GM12878 (cell line): ENCODE data around the gene CISTR. TPM values are rescaled to one million over a fixed set of nuclear protein-coding genes. Genes with fewer than 3 reads are reported as not detected.

Experiments used
- ATAC-seq: fragments of 200-7000 bp; cut with Tn5 transposase; 3 replicates; pipeline ENCODE4 v1.9.1; 2020; ENCODE audit warnings: mild to moderate bottlenecking, moderate library complexity
- BruUV-seq: library from RNA; stranded (reverse); fragments of 400-500 nt; replicated peaks from 2 replicates; lab custom pipeline; 2021; lab: Mats Ljungman, UMichigan
- CTCF ChIA-PET: fragments of 300-600 bp; sonication (Branson Sonifier 250); formaldehyde crosslinking; extraction: SDS; loops from one replicate; lab custom pipeline; 2021; ENCODE audit warnings: inconsistent platforms; lab: Yijun Ruan, JAX
- POLR2A ChIA-PET: fragments of 350-600 bp; formaldehyde crosslinking; extraction: SDS; loops from one replicate; lab custom pipeline; 2021; ENCODE audit warnings: inconsistent platforms; lab: Charles Lee
- RAD21 ChIA-PET: fragments of 300-600 bp; sonication (Branson Sonifier 250); formaldehyde crosslinking; loops from one replicate; lab custom pipeline; 2023; ENCODE audit warnings: antibody characterized with exemption; ENCODE audit not compliant: unreplicated experiment; lab: Charles Lee
- SMC1A ChIA-PET: fragments of 300-600 bp; sonication (Branson Sonifier 250); formaldehyde crosslinking; loops from one replicate; lab custom pipeline; 2023; ENCODE audit not compliant: unreplicated experiment, uncharacterized antibody; lab: Charles Lee
- DNase-seq: peaks from one replicate; pipeline ENCODE4 v3.0.0-alpha.2; 2011; ENCODE audit warnings: low read depth, low spot score
- FAIRE-seq: peaks from 3 replicates; lab custom pipeline; 2011; peaks lifted over from hg19 to GRCh38; lab: Jason Lieb, UNC
- H2AFZ ChIP-seq: 2 replicates; pipeline ENCODE4 v1.6.0; 2011; ENCODE audit warnings: low read depth, low read length, control low read depth; ENCODE audit not compliant: control insufficient read depth
- H3K27ac ChIP-seq: 2 replicates; pipeline ENCODE4 v1.5.1; 2011; ENCODE audit warnings: control low read depth; ENCODE audit not compliant: control insufficient read depth, insufficient read depth
- H3K27me3 ChIP-seq, 2 experiments: replicated peaks in 1 of 2; 2 replicates each; pipeline versions ENCODE4 v1.6.0 to v1.6.1; 2011; ENCODE audit warnings: low read length in 1 of 2; ENCODE audit not compliant: control insufficient read depth in 2 of 2, insufficient read depth in 2 of 2
- H3K36me3 ChIP-seq, 2 experiments: 2 replicates each; pipeline ENCODE4 v1.5.1; 2011; ENCODE audit warnings: low read length in 1 of 2; ENCODE audit not compliant: control insufficient read depth in 2 of 2, insufficient read depth in 2 of 2
- H3K4me1 ChIP-seq: 2 replicates; pipeline ENCODE4 v1.6.1; 2011; ENCODE audit warnings: mild to moderate bottlenecking, low read length, moderate library complexity, mixed read lengths; ENCODE audit not compliant: control insufficient read depth, insufficient read depth
- H3K4me2 ChIP-seq: 2 replicates; pipeline ENCODE4 v1.6.0; 2011; ENCODE audit warnings: control low read depth; ENCODE audit not compliant: control insufficient read depth, insufficient read depth
- H3K4me3 ChIP-seq: fragments of 200-600 bp; sonication (generic); 2 replicates; pipeline ENCODE4 v1.5.1; 2016
- H3K79me2 ChIP-seq: 2 replicates; pipeline ENCODE4 v1.6.0; 2011; ENCODE audit warnings: low read length; ENCODE audit not compliant: control insufficient read depth, insufficient read depth
- H3K9ac ChIP-seq: 2 replicates; pipeline ENCODE4 v1.8.0; 2011; ENCODE audit warnings: low read length, control low read depth, mixed read lengths; ENCODE audit not compliant: control insufficient read depth, insufficient read depth
- H3K9me3 ChIP-seq: replicated peaks from 3 replicates; pipeline ENCODE4 v1.5.1; 2011; ENCODE audit warnings: mild to moderate bottlenecking, low read length; ENCODE audit not compliant: control insufficient read depth, insufficient read depth
- H4K20me1 ChIP-seq: 2 replicates; pipeline ENCODE4 v1.6.0; 2011; ENCODE audit not compliant: control insufficient read depth, insufficient read depth
- BRCA1 ChIP-seq: IDR thresholded peaks from 2 replicates; pipeline ENCODE4 v1.6.1; 2011; ENCODE audit warnings: low read depth, low read length, improper control_type of control experiment
- CHD2 ChIP-seq: IDR thresholded peaks from 2 replicates; pipeline ENCODE4 v1.6.1; 2011; ENCODE audit warnings: low read depth, low read length, improper control_type of control experiment, borderline replicate concordance
- HDAC2 ChIP-seq: fragments of 200-600 bp; sonication (generic); IDR thresholded peaks from 2 replicates; pipeline ENCODE4 v1.6.1; 2017
- JUNB ChIP-seq: IDR thresholded peaks from 2 replicates; pipeline ENCODE4 v1.6.1; 2016; ENCODE audit warnings: antibody characterized with exemption, mild to moderate bottlenecking
- NFXL1 ChIP-seq: fragments of 450-650 bp; IDR thresholded peaks from 2 replicates; pipeline ENCODE4 v1.6.1; 2017; ENCODE audit warnings: antibody characterized with exemption, mild to moderate bottlenecking, borderline replicate concordance
- RBBP5 ChIP-seq: fragments of 200-600 bp; sonication (generic); conservative IDR thresholded peaks from 2 replicates; pipeline ENCODE4 v1.6.1; 2016
- SREBF2 ChIP-seq: IDR thresholded peaks from 2 replicates; pipeline ENCODE4 v1.6.1; 2012; ENCODE audit warnings: mild to moderate bottlenecking, low read length
- YBX1 ChIP-seq: fragments of 450-650 bp; IDR thresholded peaks from 2 replicates; pipeline ENCODE4 v1.6.1; 2016; ENCODE audit warnings: antibody characterized with exemption
- ZBTB4 ChIP-seq: fragments of 450-650 bp; formaldehyde crosslinking; IDR thresholded peaks from 2 replicates; pipeline ENCODE4 v1.4.0; 2022; ENCODE audit warnings: mild to moderate bottlenecking, moderate library complexity
- WGBS: methylation state at CpG from one replicate; pipeline ENCODE4 v1.1.6; 2016; ENCODE audit warnings: low lambda C conversion rate; ENCODE audit not compliant: insufficient replicate concordance, insufficient coverage; ENCODE audit errors: missing lambda C conversion rate; 5-methylcytosine and 5-hydroxymethylcytosine counted together
- in situ Hi-C: fragments of 300-500 bp; cut with MboI; formaldehyde crosslinking; loops from 9 replicates; pipeline ENCODE4 v1.14.3; 2018; ENCODE audit warnings: mixed read lengths
- intact Hi-C: fragments of 100-400 bp; cut with micrococcal nuclease; formaldehyde crosslinking; loops from one replicate; pipeline ENCODE4 v1.14.2; 2022; ENCODE audit not compliant: unreplicated experiment
- polyA plus RNA-seq, 11 experiments: library from polyadenylated mRNA; depleted of rRNA in 4 of 11; unstranded in 6 of 11; stranded (reverse) in 5 of 11; fragments of >200 nt; fragmentation: Nextera tagmentation in 4 of 11; fragmentation: Illumina TruSeq in 1 of 11; extraction: Ambion mirVana in 4 of 11; extraction: Trizol in 1 of 11; gene quantifications; 1 replicate in 1 of 11; 2 replicates in 10 of 11; pipeline versions ENCODE4 v1.2.1 to v1.2.3, GENCODE V29; 2011 to 2016; ENCODE audit warnings: inconsistent platforms in 2 of 11, missing spikeins in 2 of 11, low read depth in 1 of 11
- total RNA-seq, 4 experiments: library from RNA; depleted of rRNA in 3 of 4; stranded (reverse); fragments of >200 nt in 3 of 4; fragmentation: Illumina TruSeq in 1 of 4; extraction: Trizol in 1 of 4; gene quantifications; 2 replicates each; pipeline versions ENCODE4 v1.2.1 to v1.2.3, GENCODE V29; 2013 to 2021

CISTR gene
- total and polyA plus RNA-seq, 10 of the 15 experiments (the other 5 are each of a cell fraction or from before 2014, with no cell fraction given): 0.26 TPM; not detected in 9

- in situ Hi-C loops (loop anchor here (5.0 kb wide), 2 partner anchors 42 to 202 kb away; no protein-coding TSS in a partner anchor), intact Hi-C loops (no loop called here)
- H3K36me3 ChIP-seq: no peaks in the 10 kb centered on the region
- ChIA-PET RAD21 (interaction anchor here (0.9 to 6.1 kb wide), 16 partner anchors 9 to 205 kb away, joined by 3 to 129 read pairs (median 14); partner anchors contain the start of gene CALCOCO1), POLR2A (interaction anchor here (0.5 to 1.2 kb wide), 4 partner anchors 12 to 201 kb away, joined by 3 to 4 read pairs (median 4); no protein-coding TSS in a partner anchor), SMC1A (interaction anchor here (0.6 to 9.8 kb wide), 22 partner anchors 9 to 235 kb away, joined by 3 to 156 read pairs (median 6); partner anchors contain the start of gene CALCOCO1), CTCF (interaction anchor here (0.6 to 10.2 kb wide), 34 partner anchors 13 to 463 kb away, joined by 3 to 459 read pairs (median 3); partner anchors contain the start of genes ATP5MC2, CALCOCO1 and CISTR)
- no peaks in the 10 kb centered on the region for H3K79me2 ChIP-seq
- H3K9ac ChIP-seq: no peak overlapping the region
- FAIRE-seq (no peak), ATAC-seq (no peak), DNase-seq (no peak)
- no peak for TF ChIP-seq JUNB
- TF ChIP-seq ZBTB4 (CRISPR knock-in tag): no peak
- TF ChIP-seq SREBF2: no peak
- TF ChIP-seq HDAC2: no peak
- no peak for TF ChIP-seq BRCA1
- TF ChIP-seq YBX1: no peak
- no peak for TF ChIP-seq NFXL1
- TF ChIP-seq RBBP5: no peak
- no peak for TF ChIP-seq CHD2
- H4K20me1 ChIP-seq: no peaks in the 10 kb centered on the region
- H3K27ac ChIP-seq: no peak overlapping the region
- no peak overlapping the region for H2AFZ ChIP-seq
- H3K9me3 ChIP-seq: no peaks in the 10 kb centered on the region
- 100% methylated on average over 1 of the region's 1 CpG for WGBS
- BruUV-seq: no TSS peak
- no peak overlapping the region for H3K4me3 ChIP-seq
- no peak overlapping the region for H3K4me2 ChIP-seq
- peaks cover 4 to 15% of the 10 kb centered on the region in 2 experiments for H3K27me3 ChIP-seq
- no peaks in the 10 kb centered on the region; the same call in 1 of the 2 replicates for H3K4me1 ChIP-seq
These were observed 7.7 kb downstream of the CISTR start for GRCh38 chr12:53744130-53744441.
